HG03575 (cell line): Measurements from ENCODE around the gene PDK2.

ENCODE experiments used
- ATAC-seq: cut with Tn5 transposase; IDR thresholded peaks from one replicate; pipeline ENCODE4 v1.9.1; 2021; ENCODE audit not compliant: unreplicated experiment, insufficient number of reproducible peaks, low FRiP score; ENCODE audit errors: extremely low read depth

The PDK2 gene

GRCh38 chr17:50075446-50076032 lies 19.6 kb upstream of the PDK2 start:
- ATAC-seq, result no peak

DNA sequence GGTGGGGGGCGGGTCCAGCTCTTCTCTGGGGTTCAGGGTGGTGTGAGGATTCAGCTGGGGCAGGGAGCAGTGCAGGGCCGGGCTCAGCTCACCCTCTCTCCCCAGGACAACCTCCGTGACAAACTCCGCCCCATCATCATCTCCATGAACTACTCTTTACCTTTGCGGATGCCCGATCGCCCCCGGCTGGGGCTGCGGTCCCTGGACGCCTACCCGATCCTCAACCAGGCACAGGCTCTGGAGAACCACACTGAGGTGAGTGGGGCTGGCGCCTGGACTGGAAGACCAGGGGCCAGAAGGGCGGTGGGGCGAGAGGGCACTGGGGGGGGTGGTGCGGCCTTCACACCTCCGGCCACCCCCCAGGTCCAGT lies 18.9 kb upstream of the PDK2 start:
- no peak for ATAC-seq

GRCh38 chr17:50076591-50077235 lies 18.4 kb upstream of the PDK2 start:
- no peak for ATAC-seq

DNA sequence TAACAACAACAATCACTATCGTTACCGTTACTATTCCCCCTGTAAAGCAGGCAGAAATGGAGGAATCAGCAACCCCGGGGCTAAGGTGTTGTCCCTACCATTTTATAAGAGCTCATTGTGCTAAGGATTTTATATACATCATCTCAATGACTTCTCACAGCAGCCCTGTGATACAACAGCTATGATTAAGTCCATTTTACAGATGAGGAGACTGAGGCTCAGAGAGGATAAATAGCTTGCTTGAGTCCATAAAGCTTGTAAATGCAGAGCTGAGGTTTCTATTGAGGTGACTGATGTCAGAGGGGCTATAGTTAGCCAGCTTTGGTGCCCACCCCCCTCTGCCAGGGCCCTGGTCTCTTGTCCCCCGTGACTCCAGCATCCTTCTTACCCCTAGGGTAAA lies 16.7 kb upstream of the PDK2 start:
- no peak for ATAC-seq

DNA sequence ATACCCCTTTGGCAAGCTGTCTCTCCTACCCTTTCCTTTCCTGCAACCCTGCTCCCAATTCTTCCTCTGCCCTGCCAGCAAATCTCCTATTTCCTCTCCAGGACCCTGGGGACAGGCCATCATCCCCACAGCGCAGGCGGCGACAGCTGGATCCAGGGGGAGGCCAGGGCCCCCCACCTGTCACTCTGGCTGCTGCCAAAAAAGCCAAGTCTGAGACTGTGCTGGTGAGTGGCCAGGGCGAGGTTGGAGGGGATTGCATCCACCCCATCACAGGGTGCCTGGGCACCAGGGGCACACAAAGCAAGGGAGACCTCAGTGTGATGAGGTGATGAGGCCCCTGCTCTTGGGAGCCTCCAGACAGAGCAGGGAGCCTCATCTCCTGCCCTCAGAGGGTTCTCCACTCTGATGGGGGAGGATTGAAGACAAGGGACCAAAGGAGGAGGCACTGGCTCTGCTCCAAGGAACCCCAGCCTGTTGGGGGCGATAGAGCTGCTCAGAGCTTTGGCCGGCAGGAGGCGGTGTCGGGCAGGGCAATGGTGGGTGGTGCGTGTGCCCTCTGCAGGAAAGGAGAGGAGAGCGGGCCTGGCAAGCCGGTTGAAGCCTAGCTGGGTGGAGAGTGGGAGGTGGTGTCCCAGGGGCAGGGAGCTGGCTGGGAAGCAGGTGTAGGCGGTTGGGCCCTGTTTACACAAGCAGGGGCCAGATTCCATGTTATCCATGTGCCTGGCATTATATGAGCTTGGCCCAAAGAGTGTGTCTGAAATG lies 15.6 kb upstream of the PDK2 start:
- no peak for ATAC-seq

DNA sequence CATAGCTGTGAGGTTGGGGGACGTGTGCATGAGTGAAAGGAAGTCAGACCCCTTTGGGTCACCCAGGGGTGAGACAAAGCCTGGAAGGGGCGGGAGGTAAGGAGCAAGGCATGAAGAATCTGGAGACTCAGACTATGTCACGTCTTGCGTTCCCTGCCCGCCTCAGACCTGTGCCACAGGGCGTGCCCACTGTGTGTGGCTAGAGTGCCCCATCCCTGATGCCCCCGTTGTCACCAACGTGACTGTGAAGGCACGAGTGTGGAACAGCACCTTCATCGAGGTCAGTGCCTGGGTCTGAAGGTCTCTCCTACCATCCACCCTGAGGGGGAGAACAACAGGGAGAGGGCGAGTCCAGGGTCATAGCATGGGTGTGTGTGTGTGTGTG lies 15.1 kb upstream of the PDK2 start:
- ATAC-seq, result no peak

- ATAC-seq, result no peak
Observed at GRCh38 chr17:50080827-50081226, 14.3 kb upstream of the PDK2 start.

- no peak for ATAC-seq
Observed at GRCh38 chr17:50081757-50082156, 13.4 kb upstream of the PDK2 start.

DNA sequence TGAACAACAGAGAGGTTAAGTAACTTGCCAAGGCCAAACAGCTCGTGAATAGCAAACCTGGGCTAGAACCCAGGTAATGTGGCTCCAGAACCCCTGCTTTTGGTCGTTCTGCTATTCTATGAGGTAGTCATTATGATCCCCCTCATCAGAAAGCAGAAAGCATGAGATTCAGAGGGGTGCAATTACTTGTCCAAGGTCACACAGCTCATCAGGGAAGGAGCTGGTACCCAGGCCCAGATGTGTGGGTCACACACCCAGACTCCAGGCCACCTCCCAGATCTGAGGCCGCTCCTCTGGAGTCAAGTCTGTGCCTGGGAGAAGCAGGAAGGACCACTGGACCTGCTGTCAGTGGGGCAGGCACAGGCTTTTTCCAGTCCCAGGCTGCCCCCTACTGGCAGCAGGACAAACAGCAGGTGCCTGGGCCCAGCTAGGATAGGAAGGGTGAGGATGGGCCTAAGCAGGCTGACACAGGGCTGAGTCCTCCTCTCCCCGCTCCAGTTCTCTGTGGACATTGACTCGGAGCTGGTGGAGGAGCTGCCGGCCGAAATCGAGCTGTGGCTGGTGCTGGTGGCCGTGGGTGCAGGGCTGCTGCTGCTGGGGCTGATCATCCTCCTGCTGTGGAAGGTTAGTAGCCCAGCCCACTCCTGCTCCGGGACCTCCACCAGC lies 7.8 kb upstream of the PDK2 start:
- no peak for ATAC-seq

GRCh38 chr17:50087912-50088405 lies 7.2 kb upstream of the PDK2 start:
- no peak for ATAC-seq

DNA sequence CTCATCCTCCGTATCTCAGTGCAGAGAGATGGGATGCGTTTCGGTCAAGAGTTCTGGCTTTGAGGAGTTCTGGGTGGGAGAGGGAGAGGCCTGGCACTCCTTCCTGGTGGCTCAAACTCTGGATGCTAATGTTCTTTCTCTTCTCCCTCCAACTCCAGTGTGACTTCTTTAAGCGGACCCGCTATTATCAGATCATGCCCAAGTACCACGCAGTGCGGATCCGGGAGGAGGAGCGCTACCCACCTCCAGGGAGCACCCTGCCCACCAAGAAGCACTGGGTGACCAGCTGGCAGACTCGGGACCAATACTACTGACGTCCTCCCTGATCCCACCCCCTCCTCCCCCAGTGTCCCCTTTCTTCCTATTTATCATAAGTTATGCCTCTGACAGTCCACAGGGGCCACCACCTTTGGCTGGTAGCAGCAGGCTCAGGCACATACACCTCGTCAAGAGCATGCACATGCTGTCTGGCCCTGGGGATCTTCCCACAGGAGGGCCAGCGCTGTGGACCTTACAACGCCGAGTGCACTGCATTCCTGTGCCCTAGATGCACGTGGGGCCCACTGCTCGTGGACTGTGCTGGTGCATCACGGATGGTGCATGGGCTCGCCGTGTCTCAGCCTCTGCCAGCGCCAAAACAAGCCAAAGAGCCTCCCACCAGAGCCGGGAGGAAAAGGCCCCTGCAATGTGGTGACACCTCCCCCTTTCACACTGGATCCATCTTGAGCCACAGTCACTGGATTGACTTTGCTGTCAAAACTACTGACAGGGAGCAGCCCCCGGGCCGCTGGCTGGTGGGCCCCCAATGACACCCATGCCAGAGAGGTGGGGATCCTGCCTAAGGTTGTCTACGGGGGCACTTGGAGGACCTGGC lies 6.0 kb upstream of the PDK2 start:
- ATAC-seq, result no peak

DNA sequence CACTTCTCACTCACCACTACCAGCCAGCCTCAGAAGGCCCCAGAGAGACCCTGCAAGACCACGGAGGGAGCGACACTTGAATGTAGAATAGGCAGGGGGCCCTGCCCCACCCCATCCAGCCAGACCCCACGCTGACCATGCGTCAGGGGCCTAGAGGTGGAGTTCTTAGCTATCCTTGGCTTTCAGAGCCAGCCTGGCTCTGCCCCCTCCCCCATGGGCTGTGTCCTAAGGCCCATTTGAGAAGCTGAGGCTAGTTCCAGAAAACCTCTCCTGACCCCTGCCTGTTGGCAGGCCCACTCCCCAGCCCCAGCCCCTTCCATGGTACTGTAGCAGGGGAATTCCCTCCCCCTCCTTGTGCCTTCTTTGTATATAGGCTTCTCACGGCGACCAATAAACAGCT lies 5.1 kb upstream of the PDK2 start:
- no peak for ATAC-seq

GRCh38 chr17:50090971-50091917 lies 3.9 kb upstream of the PDK2 start:
- ATAC-seq, result no peak

DNA sequence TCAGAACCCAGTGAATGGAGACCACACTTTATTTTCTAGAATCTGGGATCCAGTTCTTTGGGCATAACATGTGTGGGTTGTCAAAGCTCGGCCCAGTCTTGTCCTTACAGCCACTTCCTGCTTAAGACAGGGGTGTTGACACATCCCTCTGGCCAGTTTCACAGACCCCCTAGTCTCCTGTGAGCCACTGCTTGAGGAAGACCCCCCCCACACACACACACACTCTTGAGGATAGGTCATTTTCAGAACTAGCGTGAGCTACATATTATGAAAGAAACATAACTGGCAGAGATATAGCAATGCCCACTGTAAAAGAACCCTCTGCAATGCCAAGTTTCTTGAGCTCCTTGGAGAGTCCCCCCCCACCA lies 3.2 kb upstream of the PDK2 start:
- no peak for ATAC-seq

DNA sequence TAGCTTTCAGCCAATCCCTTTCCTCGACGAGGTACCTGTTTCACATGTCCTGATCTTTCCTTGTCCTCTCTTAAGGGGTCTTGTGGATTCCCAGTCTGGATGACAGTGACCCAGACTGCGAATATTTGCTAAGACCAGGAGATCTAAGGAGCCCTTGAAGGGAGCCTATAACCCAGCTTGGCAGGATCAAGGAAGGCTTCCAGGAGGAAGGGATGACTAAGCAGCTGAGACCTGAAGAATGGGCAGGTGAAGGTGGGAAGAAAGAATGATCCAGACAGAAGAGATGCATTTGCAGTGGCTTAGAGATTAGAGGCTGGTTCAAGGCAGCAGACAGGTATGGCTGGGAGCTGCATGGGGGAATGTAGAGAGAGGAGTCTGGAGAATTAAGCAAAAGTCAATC lies 1.9 kb upstream of the PDK2 start:
- no peak for ATAC-seq

DNA sequence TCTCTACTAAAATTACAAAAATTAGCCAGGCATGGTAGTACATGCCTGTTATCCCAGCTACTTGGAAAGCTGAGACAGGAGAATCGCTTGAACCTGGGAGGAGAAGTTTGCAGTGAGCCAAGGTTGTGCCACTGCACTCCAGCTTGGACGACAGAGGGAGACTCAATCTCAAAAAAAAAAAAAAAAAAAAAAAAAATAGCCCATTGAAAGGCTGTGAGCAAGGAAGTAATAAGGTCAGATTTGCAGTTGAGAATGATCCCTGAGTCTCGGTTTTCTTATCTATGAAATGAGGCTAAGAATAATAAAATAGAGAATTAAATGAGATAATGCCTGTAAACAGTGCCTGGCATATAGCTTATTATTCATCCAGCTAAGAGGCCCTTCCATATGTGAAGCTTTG lies 1.3 kb upstream of the PDK2 start:
- no peak for ATAC-seq

DNA sequence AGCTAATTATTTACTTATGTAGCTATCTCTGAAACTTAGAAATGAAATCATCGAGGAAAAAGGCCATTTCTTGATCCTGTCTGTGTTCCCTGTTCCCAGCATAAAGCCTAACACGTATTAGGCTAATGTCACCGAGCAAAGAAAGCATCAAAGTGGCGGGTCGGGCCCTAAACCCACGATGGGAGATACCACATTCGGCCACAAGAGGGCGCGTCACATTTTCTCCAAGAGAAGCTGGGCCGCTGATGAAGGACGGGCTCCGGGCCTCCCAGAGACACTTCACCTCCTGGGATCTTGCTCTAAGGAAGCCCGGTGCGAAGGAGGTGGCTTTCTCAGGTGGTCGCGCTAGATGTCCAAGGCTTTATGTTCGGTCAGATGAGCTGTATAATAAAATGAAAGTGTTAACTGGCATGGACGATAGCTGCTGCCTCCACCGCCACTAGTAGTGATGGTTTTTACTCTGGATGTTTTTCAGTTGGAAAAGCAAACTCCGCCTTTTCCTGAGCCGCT lies 853 bp upstream of the PDK2 start:
- no peak for ATAC-seq

- ATAC-seq, result no peak
Observed at GRCh38 chr17:50095626-50096037, 481 bp downstream of the PDK2 start.
